Activated naive CD4-positive, alpha-beta T cell treated with anti-CD3 and anti-CD28 coated beads, Interleukin-2, amount 10 ng/mL, durations not matched to agents 7 days and 5 days (primary cell): Measurements from ENCODE around the gene INPP4A.

Experiments used
- CTCF ChIA-PET: fragments of 350-600 bp; sonication (Branson Sonifier 250); formaldehyde crosslinking; loops from one replicate; lab custom pipeline; 2021; ENCODE audit warnings: antibody characterized with exemption; lab: Charles Lee
- DNase-seq: peaks from one replicate; pipeline ENCODE4 v3.0.0-alpha.2; 2020
- H3K27ac Mint-ChIP-seq: one replicate; pipeline ENCODE4 v1.8.0; 2021; ENCODE audit warnings: mild to moderate bottlenecking, moderate library complexity, mixed read lengths
- H3K27me3 Mint-ChIP-seq: one replicate; pipeline ENCODE4 v1.8.0; 2021; ENCODE audit warnings: mild to moderate bottlenecking, mixed read lengths
- H3K36me3 Mint-ChIP-seq: one replicate; pipeline ENCODE4 v1.8.0; 2021; ENCODE audit warnings: mixed read lengths
- H3K4me1 Mint-ChIP-seq: one replicate; pipeline ENCODE4 v1.8.0; 2021; ENCODE audit warnings: mixed read lengths
- H3K4me3 Mint-ChIP-seq: one replicate; pipeline ENCODE4 v1.8.0; 2021; ENCODE audit warnings: mild to moderate bottlenecking, moderate library complexity, mixed read lengths
- H3K9me3 Mint-ChIP-seq: one replicate; pipeline ENCODE4 v1.8.0; 2021; ENCODE audit warnings: mixed read lengths

INPP4A gene

DNA sequence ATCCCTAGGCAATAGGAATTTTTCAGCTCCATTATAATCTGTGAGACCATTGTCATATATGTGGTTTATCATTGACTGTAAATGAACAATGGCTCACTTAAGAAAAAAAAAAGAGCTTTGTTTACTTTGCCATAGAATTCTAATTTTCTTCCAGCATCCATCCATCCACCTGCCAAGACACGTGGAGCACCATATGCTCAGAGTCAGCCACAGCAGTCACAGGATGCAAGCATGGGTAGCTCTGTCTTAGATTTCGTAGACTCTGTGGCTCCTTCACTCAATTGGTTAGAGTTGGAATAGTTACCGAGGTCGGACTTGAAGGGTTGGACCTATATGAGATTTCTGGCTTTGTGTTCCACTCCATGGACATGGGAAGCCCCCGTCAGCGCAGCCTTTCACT is 88.1 kb downstream of the INPP4A start:
- Mint-ChIP-seq H3K27ac (no peak overlapping the region), H3K4me3 (no peak overlapping the region), H3K4me1 (no peaks in the 10 kb centered on the region), H3K36me3 (peaks cover 63% of the 10 kb centered on the region), H3K9me3 (no peaks in the 10 kb centered on the region), H3K27me3 (no peaks in the 10 kb centered on the region)
- CTCF ChIA-PET = interaction anchor here (1.4 kb wide), 1 partner anchor 9 kb away, joined by 6 read pairs; no protein-coding TSS in a partner anchor
- no peak for DNase-seq

DNA sequence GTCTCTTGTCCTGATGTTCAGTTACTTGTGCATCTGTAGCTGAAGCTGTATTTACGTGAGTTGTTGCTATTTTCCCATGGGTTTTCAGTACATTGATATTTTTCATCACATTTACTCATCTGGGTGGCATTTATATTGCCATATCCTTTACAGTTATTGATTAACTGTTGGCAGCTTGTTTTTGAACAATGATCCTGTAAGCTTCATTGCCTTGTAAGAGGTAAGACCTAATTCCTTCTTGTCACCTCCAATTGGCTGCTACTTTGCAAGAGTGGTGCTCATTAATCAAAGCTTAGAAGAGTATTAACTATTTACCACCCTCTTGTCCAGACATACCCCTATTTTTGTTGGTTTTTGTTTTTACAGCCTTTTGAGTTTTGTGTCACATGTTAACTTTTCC is 88.9 kb downstream of the INPP4A start:
- no peaks in the 10 kb centered on the region for H3K27me3 Mint-ChIP-seq
- CTCF ChIA-PET = interaction anchor here (0.6 to 1.4 kb wide), 3 partner anchors 10 to 36 kb away, joined by 3 to 6 read pairs (median 3); no protein-coding TSS in a partner anchor
- DNase-seq = no peak
- H3K27ac Mint-ChIP-seq = no peak overlapping the region
- peaks cover 60% of the 10 kb centered on the region for H3K36me3 Mint-ChIP-seq
- H3K4me1 Mint-ChIP-seq = no peaks in the 10 kb centered on the region
- H3K4me3 Mint-ChIP-seq = no peak overlapping the region
- H3K9me3 Mint-ChIP-seq = no peaks in the 10 kb centered on the region

DNA sequence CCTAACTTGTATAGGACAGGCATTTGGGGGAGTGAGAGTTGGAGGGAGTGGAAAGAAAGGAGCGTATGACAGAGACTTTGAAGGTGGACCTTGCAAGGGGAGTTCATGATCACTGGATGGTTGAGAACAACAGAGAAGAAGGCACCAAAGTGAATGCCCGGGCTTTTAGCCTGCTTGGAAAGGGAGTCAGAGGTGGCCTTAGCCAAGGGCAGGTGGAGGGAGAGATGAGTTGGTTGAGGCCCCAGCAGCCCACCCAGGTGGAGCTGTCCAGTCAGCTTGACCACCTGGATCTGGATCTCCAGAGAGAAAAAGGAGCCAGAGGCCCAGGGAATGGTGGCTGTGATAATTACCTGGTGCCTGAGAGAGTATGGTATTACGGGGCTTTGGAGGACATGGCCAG is 90.1 kb downstream of the INPP4A start:
- CTCF ChIA-PET = no interaction called here
- H3K4me3 Mint-ChIP-seq = no peak overlapping the region
- H3K4me1 Mint-ChIP-seq = no peaks in the 10 kb centered on the region

DNA sequence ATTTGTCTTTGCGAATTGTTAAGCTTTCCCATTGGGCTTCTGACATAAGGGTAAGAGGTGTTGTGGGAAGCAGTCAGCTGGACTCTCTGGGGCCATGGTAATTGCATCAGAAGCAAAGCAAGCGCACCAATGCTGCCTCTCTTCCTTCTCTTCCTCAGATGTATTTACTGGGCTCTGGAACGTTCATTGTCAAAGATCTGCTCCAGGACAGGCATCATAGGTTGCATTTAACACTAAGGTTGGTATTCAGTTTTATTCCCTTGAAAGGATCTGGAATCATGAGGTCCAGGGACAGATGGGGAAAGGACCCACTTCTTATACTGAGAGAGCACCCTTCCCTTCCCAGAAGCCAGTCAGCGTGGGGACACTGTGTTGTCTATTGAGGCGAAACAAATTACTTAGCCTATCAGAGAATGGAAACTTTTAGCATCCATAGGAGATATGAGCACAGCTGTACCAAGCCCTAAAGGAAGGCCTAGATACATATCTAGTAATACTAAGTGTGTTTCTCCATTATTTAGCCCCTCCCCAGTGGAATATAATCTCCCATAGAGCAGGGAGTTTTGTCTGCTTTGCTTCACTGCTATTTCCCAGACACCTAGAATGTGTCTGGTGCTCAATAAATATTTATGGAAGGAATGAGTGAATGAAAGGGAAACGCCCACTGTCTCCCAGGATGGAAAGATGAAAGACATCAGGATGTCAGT is 91.5 kb downstream of the INPP4A start:
- H3K4me3 Mint-ChIP-seq = no peak overlapping the region
- peak overlapping the region; percentile 42 for H3K27ac Mint-ChIP-seq
- DNase-seq = no peak
- H3K9me3 Mint-ChIP-seq = no peaks in the 10 kb centered on the region
- H3K27me3 Mint-ChIP-seq = no peaks in the 10 kb centered on the region
- H3K4me1 Mint-ChIP-seq = no peaks in the 10 kb centered on the region
- H3K36me3 Mint-ChIP-seq = peaks cover 68% of the 10 kb centered on the region
- CTCF ChIA-PET = no interaction called here

More for the DNA sequence above, 90.1 kb downstream of the INPP4A start:
- Mint-ChIP-seq H3K36me3 (peaks cover 60% of the 10 kb centered on the region), H3K27me3 (no peaks in the 10 kb centered on the region), H3K27ac (peak overlapping the region; percentile 11), H3K9me3 (no peaks in the 10 kb centered on the region)
- no peak for DNase-seq

DNA sequence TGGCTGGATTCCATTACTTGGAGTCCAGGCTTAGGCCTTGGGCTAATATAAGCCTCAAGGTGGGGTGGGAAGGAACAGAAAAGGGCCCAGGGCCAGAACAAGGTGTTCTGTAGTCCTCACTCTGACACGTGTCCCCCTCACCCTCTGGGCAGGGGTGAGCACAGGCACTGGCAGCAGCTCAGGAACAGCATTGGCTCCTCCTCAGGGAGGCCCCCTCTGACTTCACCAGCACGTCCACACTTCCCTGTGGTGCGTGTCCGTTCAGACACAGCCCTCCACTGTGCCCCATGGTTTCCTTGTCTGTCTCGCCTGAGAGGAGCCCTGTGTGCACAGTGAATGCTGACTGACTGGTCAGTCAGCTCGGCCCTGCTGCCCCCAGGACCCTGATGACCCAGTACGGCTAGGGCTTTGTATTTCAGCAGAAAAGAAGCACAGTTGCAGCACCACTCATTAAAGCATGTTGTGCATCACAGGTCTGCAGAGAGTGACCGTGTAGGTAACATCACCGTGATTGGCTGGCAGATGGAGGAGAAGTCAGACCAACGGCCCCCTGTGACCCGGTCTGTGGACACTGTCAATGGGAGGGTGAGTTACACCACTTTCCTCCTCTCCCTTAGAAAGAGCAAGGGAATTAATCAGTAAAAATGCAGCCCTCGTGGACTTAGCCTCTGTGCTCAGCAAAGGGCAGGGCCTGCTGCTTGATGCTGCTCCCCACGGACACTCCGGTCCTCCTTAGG is 92.9 kb downstream of the INPP4A start:
- no peak overlapping the region for H3K27ac Mint-ChIP-seq
- H3K27me3 Mint-ChIP-seq = no peaks in the 10 kb centered on the region
- H3K9me3 Mint-ChIP-seq = no peaks in the 10 kb centered on the region
- no peaks in the 10 kb centered on the region for H3K4me1 Mint-ChIP-seq
- CTCF ChIA-PET = no interaction called here
- no peak for DNase-seq
- H3K4me3 Mint-ChIP-seq = no peak overlapping the region
- H3K36me3 Mint-ChIP-seq = peaks cover 72% of the 10 kb centered on the region

DNA sequence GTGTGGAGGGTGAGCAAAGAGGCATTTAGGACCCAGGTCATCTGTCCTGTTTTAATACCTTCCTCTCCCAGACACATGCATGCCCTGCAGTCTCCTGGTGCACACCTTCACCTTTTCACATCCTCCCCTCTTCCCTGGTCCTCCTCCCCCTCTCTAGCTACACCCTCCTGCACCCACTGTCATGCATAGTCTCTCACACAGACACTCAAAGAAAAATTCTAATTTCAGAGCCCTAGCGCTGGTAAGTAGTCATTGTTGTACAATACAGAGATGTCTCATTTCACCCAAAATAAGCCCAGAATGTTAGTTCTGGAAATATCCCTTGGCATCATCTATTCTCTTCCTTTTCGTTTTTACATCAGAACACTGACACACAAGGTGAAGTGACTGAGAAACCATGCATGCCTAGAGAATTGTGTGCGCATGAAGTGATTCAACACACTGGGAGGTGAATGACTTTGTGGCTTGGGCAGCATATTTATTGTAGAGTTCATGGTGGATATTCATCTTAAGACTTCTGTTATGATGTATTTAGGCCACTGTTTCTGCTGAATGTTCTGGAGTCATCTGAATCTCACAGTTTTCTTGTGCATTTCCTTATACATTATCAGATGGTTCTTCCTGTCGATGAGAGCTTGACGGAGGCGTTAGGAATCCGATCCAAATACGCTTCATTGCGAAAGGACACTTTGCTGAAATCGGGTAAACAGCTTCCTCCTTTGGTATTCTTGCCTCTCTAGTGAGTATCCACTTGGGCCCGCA is 93.8 kb downstream of the INPP4A start:
- DNase-seq = no peak
- Mint-ChIP-seq H3K36me3 (peaks cover 73% of the 10 kb centered on the region), H3K27ac (peak overlapping the region; percentile 58), H3K4me1 (no peaks in the 10 kb centered on the region), H3K27me3 (no peaks in the 10 kb centered on the region), H3K4me3 (no peak overlapping the region), H3K9me3 (no peaks in the 10 kb centered on the region)
- CTCF ChIA-PET = no interaction called here

DNA sequence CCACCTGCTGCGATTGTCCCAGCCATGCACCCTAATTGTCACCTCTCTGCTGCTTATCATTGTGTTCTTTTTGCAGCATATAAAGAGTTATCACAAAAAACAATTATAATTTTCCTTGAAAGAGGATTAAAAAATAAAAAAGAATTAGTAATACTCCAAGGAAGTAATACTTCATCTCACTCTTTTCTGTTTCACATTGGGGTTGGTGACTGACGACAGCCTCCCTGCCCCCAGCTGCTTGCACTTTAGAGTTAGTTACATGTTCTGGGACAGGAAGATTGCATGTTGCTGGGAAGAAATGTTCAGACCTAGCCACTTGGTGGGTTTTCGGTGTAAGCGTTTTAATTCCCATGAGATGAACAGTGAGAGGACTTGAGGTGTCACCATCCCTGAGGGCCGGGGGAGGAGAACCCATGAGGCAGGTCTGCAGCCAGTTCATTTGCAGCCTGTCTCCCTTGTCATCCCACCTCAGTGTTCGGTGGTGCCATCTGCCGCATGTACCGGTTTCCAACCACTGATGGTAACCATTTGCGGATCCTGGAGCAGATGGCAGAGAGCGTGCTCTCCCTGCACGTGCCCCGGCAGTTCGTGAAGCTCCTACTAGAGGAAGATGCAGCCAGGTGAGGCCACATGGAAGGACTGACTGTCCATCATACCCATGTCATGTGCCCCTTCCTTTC is 94.5 kb downstream of the INPP4A start:
- H3K4me3 Mint-ChIP-seq = no peak overlapping the region
- H3K27me3 Mint-ChIP-seq = no peaks in the 10 kb centered on the region
- DNase-seq = no peak
- no peak overlapping the region for H3K27ac Mint-ChIP-seq
- no peaks in the 10 kb centered on the region for H3K9me3 Mint-ChIP-seq
- peaks cover 72% of the 10 kb centered on the region for H3K36me3 Mint-ChIP-seq
- no peaks in the 10 kb centered on the region for H3K4me1 Mint-ChIP-seq
- CTCF ChIA-PET = no interaction called here

DNA sequence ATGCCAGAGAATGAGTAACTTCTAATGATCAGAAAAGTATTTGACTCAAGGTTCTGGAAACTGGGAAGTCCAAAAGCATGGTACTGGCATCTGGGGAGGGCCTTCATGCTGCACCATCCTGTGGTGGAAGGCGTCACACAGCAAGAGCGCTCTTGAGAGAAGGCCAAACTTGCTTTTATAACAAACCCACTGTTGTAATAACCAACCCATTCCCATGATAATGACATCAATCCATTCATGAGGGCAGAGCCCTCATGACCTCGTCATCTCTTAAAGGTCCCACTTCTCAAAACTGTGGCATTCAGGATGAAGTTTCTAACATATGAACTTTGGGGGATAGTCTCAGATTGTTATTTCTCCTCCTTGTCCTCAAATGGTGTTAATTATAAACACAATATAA is 95.9 kb downstream of the INPP4A start:
- H3K27me3 Mint-ChIP-seq = no peaks in the 10 kb centered on the region
- H3K27ac Mint-ChIP-seq = peak overlapping the region; percentile 77

DNA sequence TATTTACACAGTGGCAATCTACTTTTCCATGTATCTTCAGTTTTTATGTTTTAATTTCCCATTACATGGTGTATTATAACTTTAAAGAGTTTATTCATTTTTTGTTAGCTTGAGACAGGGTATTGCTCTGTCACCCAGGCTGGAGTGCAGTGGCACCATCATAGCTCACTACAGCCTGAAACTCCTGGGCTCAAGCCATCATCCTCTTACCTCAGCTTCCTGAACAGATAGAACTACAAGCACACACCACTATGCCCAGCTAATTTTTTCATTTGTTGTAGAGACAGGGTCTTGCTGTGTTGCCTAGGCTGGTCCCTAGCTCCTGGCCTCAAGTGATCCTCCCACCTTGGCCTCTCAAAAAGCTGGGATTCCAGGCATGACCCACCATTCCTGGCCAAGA is 96.8 kb downstream of the INPP4A start:
- H3K36me3 Mint-ChIP-seq = peaks cover 73% of the 10 kb centered on the region
- CTCF ChIA-PET = no interaction called here

More for the DNA sequence above, 95.9 kb downstream of the INPP4A start:
- CTCF ChIA-PET = no interaction called here
- H3K9me3 Mint-ChIP-seq = no peaks in the 10 kb centered on the region
- peaks cover 5% of the 10 kb centered on the region for H3K4me1 Mint-ChIP-seq
- peaks cover 73% of the 10 kb centered on the region for H3K36me3 Mint-ChIP-seq
- DNase-seq = no peak
- H3K4me3 Mint-ChIP-seq = no peak overlapping the region

DNA sequence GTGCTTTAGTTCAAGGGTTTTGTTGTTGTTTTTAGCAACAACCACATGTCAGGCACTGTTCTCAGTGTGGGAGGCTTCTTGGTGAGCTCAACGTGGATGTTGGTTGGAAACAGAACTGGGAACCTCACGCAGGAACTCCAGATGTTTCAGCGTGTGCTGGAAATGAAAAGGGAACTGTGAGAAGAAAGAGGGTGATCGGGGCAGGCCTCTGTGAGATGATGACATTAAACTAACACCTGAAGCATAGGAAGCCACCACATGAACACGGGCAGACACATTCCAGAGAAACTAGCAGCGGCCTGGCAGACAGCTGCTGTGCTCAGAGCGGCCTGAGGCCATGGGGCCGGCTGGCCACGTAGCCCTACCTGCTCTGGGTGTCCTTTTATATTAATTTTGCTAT is 97.2 kb downstream of the INPP4A start:
- no peak overlapping the region for H3K4me3 Mint-ChIP-seq
- CTCF ChIA-PET = interaction anchor here (1.2 kb wide), 1 partner anchor 54 kb away, joined by 3 read pairs; no protein-coding TSS in a partner anchor
- peaks cover 19% of the 10 kb centered on the region for H3K4me1 Mint-ChIP-seq
- H3K27ac Mint-ChIP-seq = no peak overlapping the region
- no peaks in the 10 kb centered on the region for H3K9me3 Mint-ChIP-seq
- no peaks in the 10 kb centered on the region for H3K27me3 Mint-ChIP-seq
- DNase-seq = no peak
- peaks cover 72% of the 10 kb centered on the region for H3K36me3 Mint-ChIP-seq

More for the DNA sequence above, 96.8 kb downstream of the INPP4A start:
- Mint-ChIP-seq H3K4me3 (no peak overlapping the region), H3K9me3 (no peaks in the 10 kb centered on the region), H3K27ac (peak overlapping the region; percentile 9), H3K27me3 (no peaks in the 10 kb centered on the region), H3K4me1 (peaks cover 14% of the 10 kb centered on the region)
- DNase-seq = no peak

DNA sequence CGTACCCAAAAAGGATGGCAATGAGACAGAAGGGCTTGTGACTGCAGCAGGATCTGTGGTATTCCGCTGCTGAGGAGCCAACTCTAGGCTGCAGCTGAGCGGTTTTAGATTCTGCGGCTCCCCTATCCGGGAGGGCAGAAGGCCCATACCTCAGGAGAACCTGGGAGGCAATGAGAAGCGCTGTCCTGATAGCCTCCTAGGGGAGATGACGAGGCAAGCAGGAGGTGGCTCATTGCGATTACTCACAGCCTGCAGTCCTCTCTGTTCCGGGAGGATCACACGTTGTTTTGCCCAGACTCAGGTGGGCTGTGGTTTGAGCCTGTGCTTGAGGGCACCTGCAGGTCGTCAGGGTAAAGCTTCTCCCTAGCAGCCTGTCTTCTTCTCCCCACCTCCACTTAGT is 98.6 kb downstream of the INPP4A start:
- peaks cover 31% of the 10 kb centered on the region for H3K4me1 Mint-ChIP-seq
- no peak for DNase-seq
- no peaks in the 10 kb centered on the region for H3K27me3 Mint-ChIP-seq
- CTCF ChIA-PET = interaction anchor here (1.2 kb wide), 1 partner anchor 56 kb away, joined by 3 read pairs; no protein-coding TSS in a partner anchor
- no peaks in the 10 kb centered on the region for H3K9me3 Mint-ChIP-seq
- peaks cover 78% of the 10 kb centered on the region for H3K36me3 Mint-ChIP-seq
- H3K4me3 Mint-ChIP-seq = no peak overlapping the region
- H3K27ac Mint-ChIP-seq = no peak overlapping the region

DNA sequence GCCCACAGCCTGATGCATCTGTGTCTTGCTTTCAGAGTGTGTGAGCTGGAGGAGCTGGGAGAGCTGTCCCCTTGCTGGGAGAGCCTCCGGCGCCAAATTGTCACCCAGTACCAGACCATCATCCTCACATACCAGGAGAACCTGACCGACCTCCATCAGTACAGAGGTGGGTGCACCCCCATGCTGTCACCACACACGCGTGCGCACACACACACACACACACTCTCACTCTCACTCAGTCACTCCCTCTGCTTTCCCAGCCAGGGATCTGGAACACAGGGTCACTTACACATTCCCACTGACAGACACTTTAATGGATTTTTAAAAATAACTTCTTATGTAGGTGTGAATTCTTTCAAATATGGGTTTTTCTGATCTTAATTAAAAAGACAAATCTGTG is 99.2 kb downstream of the INPP4A start:
- Mint-ChIP-seq H3K4me1 (peaks cover 37% of the 10 kb centered on the region), H3K36me3 (peaks cover 74% of the 10 kb centered on the region), H3K4me3 (no peak overlapping the region), H3K27me3 (no peaks in the 10 kb centered on the region), H3K9me3 (no peaks in the 10 kb centered on the region), H3K27ac (no peak overlapping the region)
- no peak for DNase-seq
- CTCF ChIA-PET = no interaction called here

DNA sequence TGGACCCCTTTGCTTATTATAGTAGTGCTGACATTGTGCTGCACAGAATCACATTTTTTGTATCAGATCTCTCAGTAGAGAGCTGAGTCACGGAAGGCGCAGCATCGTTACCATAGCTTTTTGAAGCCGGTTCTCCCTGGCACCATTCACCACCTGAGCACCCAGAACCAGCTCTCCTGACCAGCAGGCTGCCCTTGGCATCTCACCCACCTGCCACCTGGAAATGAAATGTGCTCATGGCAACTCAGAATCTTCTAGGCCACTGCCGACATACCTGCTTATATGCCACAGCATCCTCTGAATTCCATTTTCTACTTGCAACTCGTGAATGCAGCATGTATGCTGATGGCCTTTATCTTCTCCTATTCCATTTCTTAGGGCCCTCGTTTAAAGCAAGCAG is 100.9 kb downstream of the INPP4A start:
- Mint-ChIP-seq H3K27me3 (no peaks in the 10 kb centered on the region), H3K9me3 (no peaks in the 10 kb centered on the region), H3K27ac (no peak overlapping the region), H3K36me3 (peaks cover 72% of the 10 kb centered on the region), H3K4me3 (no peak overlapping the region), H3K4me1 (peaks cover 54% of the 10 kb centered on the region)
- DNase-seq = no peak
- CTCF ChIA-PET = no interaction called here

DNA sequence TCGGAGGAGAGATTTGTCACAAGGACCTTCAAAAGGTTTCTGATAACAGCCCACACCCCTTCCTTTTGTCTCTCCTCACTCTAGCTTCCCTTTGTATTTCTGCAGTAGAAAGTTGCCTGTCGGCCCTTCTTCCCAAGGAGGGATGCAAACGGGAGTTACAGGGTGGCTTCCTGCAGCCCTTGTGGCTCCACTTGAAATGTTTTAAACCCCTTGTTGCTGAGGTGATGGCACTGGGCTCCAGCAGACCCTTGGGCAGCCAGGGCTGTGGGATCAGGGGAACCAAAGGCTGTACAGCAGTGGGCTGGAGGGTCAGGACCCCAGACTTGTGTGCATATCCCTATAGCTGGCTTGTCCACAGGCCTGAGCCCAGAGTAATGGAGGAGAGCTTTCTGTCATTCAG is 101.5 kb downstream of the INPP4A start:
- H3K27me3 Mint-ChIP-seq = no peaks in the 10 kb centered on the region
- DNase-seq = no peak
- no peak overlapping the region for H3K4me3 Mint-ChIP-seq
- H3K4me1 Mint-ChIP-seq = peaks cover 59% of the 10 kb centered on the region
- peaks cover 73% of the 10 kb centered on the region for H3K36me3 Mint-ChIP-seq
- CTCF ChIA-PET = interaction anchor here (1.0 kb wide), 1 partner anchor 23 kb away, joined by 3 read pairs; no protein-coding TSS in a partner anchor
- no peak overlapping the region for H3K27ac Mint-ChIP-seq
- H3K9me3 Mint-ChIP-seq = no peaks in the 10 kb centered on the region
